Esophagus squamous epithelium (tissue), 5 donors: ENCODE results near the gene SAYSD1. TPM values are rescaled to one million over a fixed set of nuclear protein-coding genes. Genes with fewer than 3 reads are reported as not detected.

Experiments used
- DNase-seq: peaks from one replicate; lab custom pipeline; 2025; lab: John Stamatoyannopoulos, UW
- H3K27ac ChIP-seq, 4 donors: fragments of 200-600 bp; sonication (generic); one replicate each; pipeline ENCODE4 v1.5.1; 2016 to 2019; ENCODE audit warnings: mild to moderate bottlenecking in 1 of 4
- H3K27me3 ChIP-seq, 4 donors: fragments of 200-600 bp; sonication (generic); 1 replicate in 3 of 4; 2 replicates in 1 of 4; pipeline versions ENCODE4 v1.5.1 to v1.6.0; 2017 to 2021; ENCODE audit warnings: antibody characterized with exemption in 1 of 4
- H3K36me3 ChIP-seq, 3 donors: fragments of 200-600 bp; sonication (generic); one replicate each; pipeline ENCODE4 v1.5.1; 2016 to 2019
- H3K4me1 ChIP-seq, 3 donors: fragments of 200-600 bp; sonication (generic); one replicate each; pipeline ENCODE4 v1.5.1; 2017 to 2019
- H3K4me3 ChIP-seq, 4 donors: fragments of 200-600 bp; sonication (generic); 1 replicate in 3 of 4; 2 replicates in 1 of 4; pipeline ENCODE4 v1.5.1; 2016 to 2019; ENCODE audit warnings: mild to moderate bottlenecking in 2 of 4, moderate library complexity in 1 of 4
- H3K9me3 ChIP-seq, 3 donors: fragments of 200-600 bp; sonication (generic); one replicate each; pipeline ENCODE4 v1.5.1; 2016 to 2019
- POLR2A ChIP-seq, 4 donors: fragments of 450-650 bp; IDR thresholded peaks; one replicate each; pipeline ENCODE4 v1.6.1; 2017; ENCODE audit warnings: antibody characterized with exemption in 4 of 4, mild to moderate bottlenecking in 4 of 4, moderate library complexity in 3 of 4
- WGBS, 2 donors: methylation state at CpG; one replicate each; pipeline ENCODE4 v1.1.5; 2018; 5-methylcytosine and 5-hydroxymethylcytosine counted together
- intact Hi-C: fragments of 100-400 bp; cut with DNase I; formaldehyde crosslinking; loops from one replicate; pipeline ENCODE4 v1.15.0; 2022
- total RNA-seq, 4 donors: library from RNA; depleted of rRNA; stranded (reverse); fragments of >200 nt; gene quantifications; one replicate each; pipeline ENCODE4 v1.1.0, GENCODE V29; 2016
- TF ChIP-seq, protein P1 (sequence below), 6 experiments: fragments of 450-650 bp in 4 of 6; fragments of 200-600 bp in 2 of 6; sonication (generic) in 2 of 6; IDR thresholded peaks; one replicate each; pipeline ENCODE4 v1.5.1; 2016 to 2019; ENCODE audit warnings: antibody characterized with exemption in 6 of 6, mild to moderate bottlenecking in 4 of 6, moderate library complexity in 4 of 6
- donor health status: DM: yes; HTN: yes; CAD: no.

Gene SAYSD1
- total RNA-seq, 4 donors from 2014 or later, result 11.0 to 12.6 (median 11.6) TPM

- intact Hi-C loops, result no loop called here
- whole genome bisulfite sequencing, 2 donors, result 65 to 67% methylated on average over 5 of the region's 5 CpGs
These were observed 3.7 kb downstream of the SAYSD1 start for GRCh38 chr6:39111280-39111679.

GRCh38 chr6:39108041-39108839, 6.7 kb downstream of the SAYSD1 start:
- 84 to 91% methylated on average over 7 of the region's 7 CpGs for WGBS, 2 donors
- Histone ChIP-seq H3K27ac (no peak overlapping the region), H3K9me3 (no peaks in the 10 kb centered on the region), H3K4me3 (no peak overlapping the region), H3K27me3 (no peaks in the 10 kb centered on the region), H3K36me3 (peaks cover 0 to 47% (median 0%) of the 10 kb centered on the region in 3 donors), H3K4me1 (peaks cover 0 to 9% (median under 1%) of the 10 kb centered on the region in 3 donors)
- intact Hi-C loops, result no loop called here
- TF ChIP-seq, protein P1, sequence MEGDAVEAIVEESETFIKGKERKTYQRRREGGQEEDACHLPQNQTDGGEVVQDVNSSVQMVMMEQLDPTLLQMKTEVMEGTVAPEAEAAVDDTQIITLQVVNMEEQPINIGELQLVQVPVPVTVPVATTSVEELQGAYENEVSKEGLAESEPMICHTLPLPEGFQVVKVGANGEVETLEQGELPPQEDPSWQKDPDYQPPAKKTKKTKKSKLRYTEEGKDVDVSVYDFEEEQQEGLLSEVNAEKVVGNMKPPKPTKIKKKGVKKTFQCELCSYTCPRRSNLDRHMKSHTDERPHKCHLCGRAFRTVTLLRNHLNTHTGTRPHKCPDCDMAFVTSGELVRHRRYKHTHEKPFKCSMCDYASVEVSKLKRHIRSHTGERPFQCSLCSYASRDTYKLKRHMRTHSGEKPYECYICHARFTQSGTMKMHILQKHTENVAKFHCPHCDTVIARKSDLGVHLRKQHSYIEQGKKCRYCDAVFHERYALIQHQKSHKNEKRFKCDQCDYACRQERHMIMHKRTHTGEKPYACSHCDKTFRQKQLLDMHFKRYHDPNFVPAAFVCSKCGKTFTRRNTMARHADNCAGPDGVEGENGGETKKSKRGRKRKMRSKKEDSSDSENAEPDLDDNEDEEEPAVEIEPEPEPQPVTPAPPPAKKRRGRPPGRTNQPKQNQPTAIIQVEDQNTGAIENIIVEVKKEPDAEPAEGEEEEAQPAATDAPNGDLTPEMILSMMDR (IDR thresholded peaks at IDR 0.05), result no peak
- no peak for TF ChIP-seq POLR2A (IDR thresholded peaks at IDR 0.05)
- DNase-seq, result no peak

More at GRCh38 chr6:39111280-39111679, 3.7 kb downstream of the SAYSD1 start:
- H3K27ac ChIP-seq, result no peak overlapping the region
- peaks cover 0 to 23% (median 0%) of the 10 kb centered on the region in 3 donors for H3K36me3 ChIP-seq
- no peaks in the 10 kb centered on the region for H3K27me3 ChIP-seq
- no peaks in the 10 kb centered on the region for H3K9me3 ChIP-seq
- no peak overlapping the region for H3K4me3 ChIP-seq
- DNase-seq, result no peak
- peaks cover 0 to 30% (median 14%) of the 10 kb centered on the region in 3 donors for H3K4me1 ChIP-seq
- TF ChIP-seq, protein P1 (IDR thresholded peaks at IDR 0.05), result no peak
- TF ChIP-seq POLR2A (IDR thresholded peaks at IDR 0.05), result no peak

DNA sequence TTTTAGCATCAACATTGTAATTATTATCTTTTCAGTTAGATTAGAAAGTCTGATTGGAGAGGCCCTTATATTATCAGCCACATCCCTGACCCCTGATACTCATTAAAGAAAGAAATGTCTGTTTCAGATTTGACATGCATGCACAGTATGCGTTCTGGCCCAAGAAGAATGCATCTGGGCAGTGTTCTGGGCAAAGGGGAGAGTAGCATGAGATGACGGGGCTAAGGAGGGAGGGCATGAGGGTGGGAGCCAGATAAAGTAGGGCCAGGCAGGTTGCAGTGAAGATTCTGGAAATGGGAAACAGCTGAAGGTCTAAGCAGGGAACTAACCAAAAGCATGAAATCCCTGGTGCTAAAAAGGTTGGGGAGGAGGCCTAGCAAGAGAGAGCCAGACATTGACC, 7.3 kb downstream of the SAYSD1 start:
- Histone ChIP-seq H3K36me3 (peaks cover 0 to 53% (median 0%) of the 10 kb centered on the region in 3 donors), H3K27ac (no peak overlapping the region), H3K4me3 (no peak overlapping the region), H3K27me3 (no peaks in the 10 kb centered on the region), H3K4me1 (peaks cover 0 to 3% (median 0%) of the 10 kb centered on the region in 3 donors), H3K9me3 (no peaks in the 10 kb centered on the region)
- intact Hi-C loops, result no loop called here
- DNase-seq, result no peak
- TF ChIP-seq POLR2A (IDR thresholded peaks at IDR 0.05), result no peak
- TF ChIP-seq, protein P1 (IDR thresholded peaks at IDR 0.05), result no peak
- WGBS, 2 donors, result 50% methylated on average over 2 of the region's 2 CpGs

GRCh38 chr6:39107034-39107433, 8.0 kb downstream of the SAYSD1 start:
- peaks cover 0 to 58% (median 0%) of the 10 kb centered on the region in 3 donors for H3K36me3 ChIP-seq
- DNase-seq, result no peak
- no peak overlapping the region for H3K4me3 ChIP-seq
- H3K27me3 ChIP-seq, result no peaks in the 10 kb centered on the region
- H3K27ac ChIP-seq, result no peak overlapping the region
- H3K4me1 ChIP-seq, result peaks cover 0 to 5% (median 0%) of the 10 kb centered on the region in 3 donors
- WGBS, 2 donors, result 79 to 80% methylated on average over 4 of the region's 4 CpGs
- TF ChIP-seq, protein P1 (IDR thresholded peaks at IDR 0.05), result no peak
- TF ChIP-seq POLR2A (IDR thresholded peaks at IDR 0.05), result no peak
- H3K9me3 ChIP-seq, result no peaks in the 10 kb centered on the region
- intact Hi-C loops, result no loop called here

GRCh38 chr6:39104528-39104927, 10.5 kb downstream of the SAYSD1 start:
- TF ChIP-seq, protein P1 (IDR thresholded peaks at IDR 0.05), result no peak
- no peak for TF ChIP-seq POLR2A (IDR thresholded peaks at IDR 0.05)

More at GRCh38 chr6:39104528-39104927, 10.5 kb downstream of the SAYSD1 start:
- Histone ChIP-seq H3K27ac (no peak overlapping the region), H3K4me3 (no peak overlapping the region), H3K4me1 (peaks cover 0 to 6% (median 0%) of the 10 kb centered on the region in 3 donors), H3K9me3 (no peaks in the 10 kb centered on the region), H3K36me3 (peaks cover 0 to 48% (median 0%) of the 10 kb centered on the region in 3 donors), H3K27me3 (no peaks in the 10 kb centered on the region)
- WGBS, 2 donors, result 69 to 81% methylated on average over 4 of the region's 4 CpGs
- intact Hi-C loops, result no loop called here
- no peak for DNase-seq
